Measurements from ENCODE around the gene ANO6. TPM values are rescaled to one million over a fixed set of nuclear protein-coding genes. Genes with fewer than 3 reads are reported as not detected.

The ANO6 gene
- polyA plus RNA-seq, 1 donor (not counting 4 experiments of a cell fraction or from before 2014, with no cell fraction given) = 64.3 TPM

- Histone ChIP-seq H2AFZ (ENCODE audit: control insufficient read depth, low read length) (no peak overlapping the region), H3K4me3 (ENCODE audit: control insufficient read depth in 2 of 3, extremely low read depth in 1 of 3, insufficient read depth in 2 of 3, low read depth in 1 of 3, low read length in 3 of 3) (no peak overlapping the region), H3K4me1 (ENCODE audit: control insufficient read depth, extremely low read depth, insufficient read depth, low read length) (no peaks in the 10 kb centered on the region), H3K27me3 (ENCODE audit: control insufficient read depth, extremely low read depth, insufficient read depth, low read length) (no peaks in the 10 kb centered on the region), H3K9ac (ENCODE audit: control insufficient read depth, extremely low read depth, insufficient read depth, low read length) (no peak overlapping the region), H3K79me2 (ENCODE audit: control insufficient read depth, insufficient read depth, low read length) (no peaks in the 10 kb centered on the region), H4K20me1 (ENCODE audit: control insufficient read depth, extremely low read depth, insufficient read depth, low read length) (no peaks in the 10 kb centered on the region), H3K4me2 (ENCODE audit: control insufficient read depth, extremely low read depth, insufficient read depth, low read depth, low read length) (no peak overlapping the region), H3K36me3 (ENCODE audit: control insufficient read depth in 2 of 2, extremely low read depth in 1 of 2, insufficient read depth in 2 of 2, low read length in 2 of 2) (peaks cover 0 to 4% of the 10 kb centered on the region in 2 experiments), H3K9me1 (ENCODE audit: control insufficient read depth, extremely low read depth, insufficient read depth, low read length) (no peaks in the 10 kb centered on the region), H3K27ac (ENCODE audit: control insufficient read depth, insufficient read depth, low read length) (no peak overlapping the region), H3K9me3 (ENCODE audit: control insufficient read depth, low read depth, low read length) (peaks cover 3% of the 10 kb centered on the region)
- DNase-seq (ENCODE audit: low read depth, low spot score) (no peak), FAIRE-seq (no peak)
- dilution Hi-C loops (cut with MboI; ENCODE audit: extremely low pct_ligation_motif_present, low sequenced_read_pairs) = no loop called here
- TF ChIP-seq, protein P1, sequence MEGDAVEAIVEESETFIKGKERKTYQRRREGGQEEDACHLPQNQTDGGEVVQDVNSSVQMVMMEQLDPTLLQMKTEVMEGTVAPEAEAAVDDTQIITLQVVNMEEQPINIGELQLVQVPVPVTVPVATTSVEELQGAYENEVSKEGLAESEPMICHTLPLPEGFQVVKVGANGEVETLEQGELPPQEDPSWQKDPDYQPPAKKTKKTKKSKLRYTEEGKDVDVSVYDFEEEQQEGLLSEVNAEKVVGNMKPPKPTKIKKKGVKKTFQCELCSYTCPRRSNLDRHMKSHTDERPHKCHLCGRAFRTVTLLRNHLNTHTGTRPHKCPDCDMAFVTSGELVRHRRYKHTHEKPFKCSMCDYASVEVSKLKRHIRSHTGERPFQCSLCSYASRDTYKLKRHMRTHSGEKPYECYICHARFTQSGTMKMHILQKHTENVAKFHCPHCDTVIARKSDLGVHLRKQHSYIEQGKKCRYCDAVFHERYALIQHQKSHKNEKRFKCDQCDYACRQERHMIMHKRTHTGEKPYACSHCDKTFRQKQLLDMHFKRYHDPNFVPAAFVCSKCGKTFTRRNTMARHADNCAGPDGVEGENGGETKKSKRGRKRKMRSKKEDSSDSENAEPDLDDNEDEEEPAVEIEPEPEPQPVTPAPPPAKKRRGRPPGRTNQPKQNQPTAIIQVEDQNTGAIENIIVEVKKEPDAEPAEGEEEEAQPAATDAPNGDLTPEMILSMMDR (optimal IDR thresholded peaks at IDR 0.05 in 1 of 3, IDR thresholded peaks at IDR 0.05 in 1 of 3, conservative IDR thresholded peaks at IDR 0.05 in 1 of 3; ENCODE audit: extremely low read depth in 1 of 3, insufficient read depth in 2 of 3, low read length in 3 of 3) = no peak
- TF ChIP-seq EZH2 (IDR thresholded peaks at IDR 0.05; ENCODE audit: low read length) = no peak
Measured at GRCh38 chr12:45174595-45174994, 41.3 kb upstream of the ANO6 start.

DNA sequence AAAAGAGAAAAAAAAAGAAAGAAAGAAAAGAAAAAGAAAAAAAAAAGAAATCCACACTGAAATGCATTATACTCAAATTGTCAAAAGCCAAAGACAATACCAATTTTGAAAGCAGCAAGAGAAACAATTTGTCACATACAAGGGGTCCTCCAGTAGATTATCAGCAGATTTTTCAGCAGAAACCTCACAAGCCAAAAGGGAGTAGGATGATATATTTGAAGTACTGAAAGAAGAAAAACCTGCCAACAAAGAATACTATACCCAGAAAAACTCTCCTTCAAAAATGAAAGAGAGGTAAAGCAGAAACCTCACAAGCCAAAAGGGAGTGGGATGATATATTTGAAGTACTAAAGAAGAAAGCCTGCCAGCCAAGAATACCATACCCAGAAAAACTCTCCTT lies 37.1 kb upstream of the ANO6 start:
- peaks cover 0 to 4% of the 10 kb centered on the region in 2 experiments for H3K36me3 ChIP-seq (ENCODE audit: control insufficient read depth in 2 of 2, extremely low read depth in 1 of 2, insufficient read depth in 2 of 2, low read length in 2 of 2)
- H3K79me2 ChIP-seq (ENCODE audit: control insufficient read depth, insufficient read depth, low read length) = no peaks in the 10 kb centered on the region
- DNase-seq (ENCODE audit: low read depth, low spot score) (no peak), FAIRE-seq (no peak)
- no peak for TF ChIP-seq EZH2 (IDR thresholded peaks at IDR 0.05; ENCODE audit: low read length)
- TF ChIP-seq, protein P1 (optimal IDR thresholded peaks at IDR 0.05 in 1 of 3, IDR thresholded peaks at IDR 0.05 in 1 of 3, conservative IDR thresholded peaks at IDR 0.05 in 1 of 3; ENCODE audit: extremely low read depth in 1 of 3, insufficient read depth in 2 of 3, low read length in 3 of 3) = no peak
- H3K27me3 ChIP-seq (ENCODE audit: control insufficient read depth, extremely low read depth, insufficient read depth, low read length) = no peaks in the 10 kb centered on the region
- H3K4me3 ChIP-seq (ENCODE audit: control insufficient read depth in 2 of 3, extremely low read depth in 1 of 3, insufficient read depth in 2 of 3, low read depth in 1 of 3, low read length in 3 of 3) = no peak overlapping the region
- H2AFZ ChIP-seq (ENCODE audit: control insufficient read depth, low read length) = no peak overlapping the region
- H3K27ac ChIP-seq (ENCODE audit: control insufficient read depth, insufficient read depth, low read length) = no peak overlapping the region
- peaks cover 3% of the 10 kb centered on the region for H3K9me3 ChIP-seq (ENCODE audit: control insufficient read depth, low read depth, low read length)
- no peak overlapping the region for H3K4me2 ChIP-seq (ENCODE audit: control insufficient read depth, extremely low read depth, insufficient read depth, low read depth, low read length)
- H3K4me1 ChIP-seq (ENCODE audit: control insufficient read depth, extremely low read depth, insufficient read depth, low read length) = no peaks in the 10 kb centered on the region
- no peaks in the 10 kb centered on the region for H3K9me1 ChIP-seq (ENCODE audit: control insufficient read depth, extremely low read depth, insufficient read depth, low read length)
- H3K9ac ChIP-seq (ENCODE audit: control insufficient read depth, extremely low read depth, insufficient read depth, low read length) = no peak overlapping the region
- dilution Hi-C loops (cut with MboI; ENCODE audit: extremely low pct_ligation_motif_present, low sequenced_read_pairs) = no loop called here
- no peaks in the 10 kb centered on the region for H4K20me1 ChIP-seq (ENCODE audit: control insufficient read depth, extremely low read depth, insufficient read depth, low read length)

Measured in keratinocyte (primary cell).